Memory B cell (primary cell): ENCODE results near the gene GLIS1.

Experiments used
- ATAC-seq: fragments of 150-1000 bp; cut with Tn5 transposase; 2 replicates; pipeline ENCODE4 v1.10.0; 2021; ENCODE audit warnings: low read depth, mild to moderate bottlenecking, moderate library complexity
- DNase-seq, 2 donors: peaks; one replicate each; pipeline ENCODE4 v3.0.0; 2022; ENCODE audit warnings: low spot score in 2 of 2
- H3K27ac Mint-ChIP-seq: one replicate; pipeline ENCODE4 v1.8.0; 2022; ENCODE audit warnings: mild to moderate bottlenecking, moderate library complexity, mixed read lengths
- H3K27me3 Mint-ChIP-seq: one replicate; pipeline ENCODE4 v1.8.0; 2022; ENCODE audit warnings: mixed read lengths
- H3K36me3 Mint-ChIP-seq: one replicate; pipeline ENCODE4 v1.8.0; 2022; ENCODE audit warnings: mild to moderate bottlenecking, mixed read lengths
- H3K4me1 Mint-ChIP-seq: one replicate; pipeline ENCODE4 v1.8.0; 2022; ENCODE audit warnings: mixed read lengths
- H3K4me3 Mint-ChIP-seq: one replicate; pipeline ENCODE4 v1.8.0; 2022; ENCODE audit warnings: mild to moderate bottlenecking, moderate library complexity, mixed read lengths
- H3K9me3 Mint-ChIP-seq: one replicate; pipeline ENCODE4 v1.8.0; 2022; ENCODE audit warnings: mixed read lengths

GLIS1 gene

DNA sequence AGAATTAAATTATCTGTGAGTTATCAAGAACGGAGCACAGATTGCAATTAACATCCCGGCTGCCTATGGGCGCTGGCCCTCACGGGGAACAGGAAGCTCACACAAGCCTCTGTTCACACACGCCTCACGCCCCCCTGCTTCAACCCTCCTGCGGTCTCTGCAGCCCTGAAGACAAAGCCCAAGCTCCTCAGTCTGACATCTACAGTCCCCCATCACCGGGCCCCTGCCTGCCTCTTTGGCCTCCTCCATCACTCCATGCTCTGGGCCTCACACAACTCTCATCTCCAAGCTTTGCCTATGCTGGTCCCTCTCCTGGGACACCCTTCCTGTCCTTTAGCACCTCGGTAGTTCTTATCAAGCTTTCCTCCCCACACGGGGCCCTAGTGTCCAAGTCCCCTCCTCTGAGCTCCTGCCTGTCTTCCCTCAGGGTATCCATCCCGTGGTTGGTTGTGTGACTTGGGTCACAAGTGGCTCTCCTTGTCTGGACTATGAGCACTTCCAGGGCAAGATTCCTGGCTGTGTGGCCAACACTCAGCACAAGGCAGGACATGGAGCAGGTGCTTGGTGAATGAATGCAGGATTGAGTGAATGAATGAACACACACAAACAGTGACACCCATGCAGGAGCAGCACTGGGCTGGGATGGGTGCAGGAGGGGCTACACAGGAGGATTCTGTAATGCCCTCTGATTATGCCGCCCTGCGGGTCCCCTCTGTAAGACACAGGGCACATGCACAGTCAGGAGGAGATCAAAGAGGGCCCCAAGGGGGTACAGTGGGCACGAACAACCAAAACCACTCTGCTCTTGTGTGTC, 163.6 kb downstream of the GLIS1 start:
- Mint-ChIP-seq H3K27ac (no peak overlapping the region), H3K4me1 (peaks cover 6% of the 10 kb centered on the region), H3K4me3 (no peak overlapping the region), H3K27me3 (peaks cover 19% of the 10 kb centered on the region), H3K9me3 (no peaks in the 10 kb centered on the region), H3K36me3 (no peaks in the 10 kb centered on the region)
- ATAC-seq (no peak), DNase-seq (no peak)

DNA sequence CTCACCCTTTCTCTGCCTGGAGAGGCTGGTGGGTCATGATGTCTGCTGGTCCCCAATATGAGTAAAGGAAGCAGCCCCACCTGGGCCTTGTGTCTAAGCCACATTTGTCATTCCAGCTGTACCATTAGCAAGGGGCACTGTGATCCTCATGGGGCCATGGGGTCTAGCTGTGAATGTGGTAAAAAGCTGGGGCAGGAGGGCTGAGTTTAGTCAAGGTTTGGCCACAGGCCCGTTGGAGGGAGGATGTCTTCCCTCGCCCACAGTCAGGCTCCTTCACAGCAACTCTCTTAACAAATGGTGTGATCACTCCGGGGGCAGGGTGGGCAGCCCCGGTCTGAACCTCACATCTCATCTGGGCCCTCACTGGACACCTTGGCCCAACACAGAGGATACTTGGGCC, 164.3 kb downstream of the GLIS1 start:
- ATAC-seq (no peak), DNase-seq (no peak)
- H3K4me3 Mint-ChIP-seq: no peak overlapping the region
- H3K9me3 Mint-ChIP-seq: no peaks in the 10 kb centered on the region
- H3K27me3 Mint-ChIP-seq: peaks cover 19% of the 10 kb centered on the region
- H3K4me1 Mint-ChIP-seq: peaks cover 6% of the 10 kb centered on the region
- H3K27ac Mint-ChIP-seq: no peak overlapping the region
- H3K36me3 Mint-ChIP-seq: no peaks in the 10 kb centered on the region

DNA sequence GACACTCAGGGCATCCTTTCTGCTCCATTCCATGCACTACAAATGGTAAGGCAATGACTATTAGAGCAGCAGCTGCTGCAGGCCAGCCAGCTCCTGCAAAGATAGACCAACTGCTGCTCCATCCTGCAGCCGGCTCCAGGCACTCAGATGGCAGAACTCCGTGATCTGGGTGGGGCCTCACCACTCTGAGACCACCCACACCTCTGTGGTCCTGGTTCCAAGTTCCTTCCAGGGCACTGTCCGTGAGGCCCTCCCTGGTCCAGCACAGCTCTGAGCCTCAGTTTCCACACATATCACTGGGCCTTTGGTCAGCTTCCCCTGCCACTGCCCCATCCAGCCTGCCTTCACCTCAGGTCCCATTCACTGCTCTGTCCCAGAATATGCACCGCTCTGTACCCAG, 165.0 kb downstream of the GLIS1 start:
- Mint-ChIP-seq H3K4me1 (peaks cover 6% of the 10 kb centered on the region), H3K27ac (no peak overlapping the region), H3K36me3 (peaks cover under 1% of the 10 kb centered on the region)

DNA sequence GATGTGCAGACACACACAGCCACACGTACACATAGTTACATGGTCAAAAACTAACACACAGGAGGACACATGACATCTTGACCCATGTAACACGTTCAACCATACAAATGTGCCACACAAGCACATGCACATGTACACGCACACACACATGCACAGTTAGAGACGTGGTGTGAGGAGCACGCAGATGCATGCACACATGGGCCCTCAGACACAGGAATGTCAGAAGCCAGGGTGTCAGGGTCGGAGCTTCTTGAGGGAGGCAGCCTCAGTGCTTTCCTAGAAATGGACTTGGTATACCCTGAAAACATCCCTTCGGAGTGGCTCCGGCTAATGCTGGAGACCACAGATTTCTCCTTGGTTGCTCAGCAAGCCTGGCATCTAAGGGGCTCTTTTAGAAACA, 165.4 kb downstream of the GLIS1 start:
- no peak overlapping the region for H3K27ac Mint-ChIP-seq
- H3K27me3 Mint-ChIP-seq: peaks cover 26% of the 10 kb centered on the region
- peaks cover 6% of the 10 kb centered on the region for H3K4me1 Mint-ChIP-seq
- DNase-seq (no peak), ATAC-seq (no peak)
- peaks cover 2% of the 10 kb centered on the region for H3K9me3 Mint-ChIP-seq
- peaks cover 2% of the 10 kb centered on the region for H3K36me3 Mint-ChIP-seq
- H3K4me3 Mint-ChIP-seq: no peak overlapping the region

More for the DNA sequence above, 165.0 kb downstream of the GLIS1 start:
- ATAC-seq: no peak
- Mint-ChIP-seq H3K27me3 (peaks cover 22% of the 10 kb centered on the region), H3K4me3 (no peak overlapping the region), H3K9me3 (peaks cover under 1% of the 10 kb centered on the region)
- DNase-seq: no peak

DNA sequence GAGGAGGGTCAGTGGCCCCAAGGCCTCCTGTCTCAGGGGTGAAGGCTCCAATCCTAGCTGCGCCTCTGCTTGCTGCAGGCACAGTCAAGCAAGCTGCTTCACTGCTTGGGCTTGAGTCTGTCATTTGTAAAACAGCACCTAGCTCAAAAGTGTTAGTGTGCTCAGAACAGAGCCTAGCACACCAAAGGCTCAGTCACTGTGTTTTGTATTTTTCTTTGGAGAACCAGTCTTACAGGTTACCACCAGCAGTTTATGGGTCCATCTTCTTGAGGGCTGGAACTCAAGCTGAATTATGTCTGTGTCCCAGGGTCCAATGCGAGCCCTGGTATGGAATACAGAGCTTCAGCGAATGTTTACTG, 166.2 kb downstream of the GLIS1 start:
- H3K4me3 Mint-ChIP-seq: no peak overlapping the region
- no peak overlapping the region for H3K27ac Mint-ChIP-seq
- DNase-seq (no peak), ATAC-seq (no peak)
- H3K4me1 Mint-ChIP-seq: peaks cover 6% of the 10 kb centered on the region
- peaks cover 2% of the 10 kb centered on the region for H3K9me3 Mint-ChIP-seq
- H3K27me3 Mint-ChIP-seq: peaks cover 28% of the 10 kb centered on the region
- H3K36me3 Mint-ChIP-seq: peaks cover 2% of the 10 kb centered on the region

DNA sequence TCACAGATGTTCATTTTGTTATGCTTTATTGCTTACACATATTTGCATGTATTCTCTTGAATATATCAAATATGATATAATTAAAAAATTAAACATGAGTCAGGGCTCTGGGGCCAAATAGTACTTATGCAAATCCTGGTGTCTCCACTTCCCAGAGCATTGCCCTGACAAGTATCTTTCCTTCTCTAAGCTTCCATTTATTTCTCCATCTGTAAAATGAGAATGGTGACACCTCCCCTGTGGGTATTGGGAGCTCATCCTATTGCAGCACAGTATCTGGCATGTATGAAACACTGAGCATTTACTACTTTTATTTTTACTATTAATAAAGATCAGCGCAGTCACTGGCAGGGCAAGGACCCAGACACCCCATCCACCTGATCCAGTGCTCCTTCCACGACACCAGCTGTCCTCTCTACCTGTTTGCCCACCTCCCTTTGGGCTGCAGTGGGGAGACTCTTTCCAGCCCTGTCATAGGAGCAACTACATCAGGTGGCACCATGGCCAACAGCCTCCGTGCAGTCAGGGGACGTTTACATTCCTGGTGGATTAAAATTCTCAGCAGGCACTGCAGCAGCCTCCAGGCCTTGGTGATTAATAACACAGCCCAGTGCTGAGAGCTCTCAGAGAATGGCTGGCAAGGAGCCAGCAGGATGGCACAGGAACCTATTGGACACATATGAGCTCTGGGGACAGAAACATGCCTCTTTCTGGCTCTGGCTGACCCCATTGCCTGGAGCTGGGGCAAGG, 166.7 kb downstream of the GLIS1 start:
- H3K27me3 Mint-ChIP-seq: peaks cover 26% of the 10 kb centered on the region
- H3K9me3 Mint-ChIP-seq: peaks cover 3% of the 10 kb centered on the region
- no peak for ATAC-seq
- no peak for DNase-seq
- H3K27ac Mint-ChIP-seq: no peak overlapping the region
- H3K4me1 Mint-ChIP-seq: peaks cover 6% of the 10 kb centered on the region
- peaks cover 2% of the 10 kb centered on the region for H3K36me3 Mint-ChIP-seq
- no peak overlapping the region for H3K4me3 Mint-ChIP-seq

DNA sequence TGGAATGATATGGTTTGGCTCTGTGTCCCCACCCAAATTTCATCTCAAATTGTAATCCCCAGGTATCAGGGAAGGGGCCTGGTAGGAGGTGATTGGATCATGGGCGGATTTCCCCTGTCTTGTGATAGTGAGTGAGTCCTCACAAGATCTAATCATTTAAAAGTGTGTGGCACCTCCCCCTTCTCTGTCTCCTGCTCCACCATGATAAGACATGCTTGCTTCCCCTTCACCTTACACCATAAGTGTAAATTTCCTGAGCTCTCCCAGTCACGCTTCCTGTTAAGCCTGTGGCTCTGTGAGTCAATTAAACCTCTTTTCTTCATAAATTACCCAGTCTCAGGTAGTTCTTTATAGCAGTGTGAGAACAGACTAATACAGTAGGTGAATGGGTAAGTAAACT, 170.4 kb downstream of the GLIS1 start:
- H3K4me1 Mint-ChIP-seq: no peaks in the 10 kb centered on the region
- H3K36me3 Mint-ChIP-seq: peaks cover 7% of the 10 kb centered on the region
- ATAC-seq (no peak), DNase-seq (no peak)
- peaks cover 17% of the 10 kb centered on the region for H3K27me3 Mint-ChIP-seq
- no peak overlapping the region for H3K4me3 Mint-ChIP-seq
- peaks cover 9% of the 10 kb centered on the region for H3K9me3 Mint-ChIP-seq
- no peak overlapping the region for H3K27ac Mint-ChIP-seq

DNA sequence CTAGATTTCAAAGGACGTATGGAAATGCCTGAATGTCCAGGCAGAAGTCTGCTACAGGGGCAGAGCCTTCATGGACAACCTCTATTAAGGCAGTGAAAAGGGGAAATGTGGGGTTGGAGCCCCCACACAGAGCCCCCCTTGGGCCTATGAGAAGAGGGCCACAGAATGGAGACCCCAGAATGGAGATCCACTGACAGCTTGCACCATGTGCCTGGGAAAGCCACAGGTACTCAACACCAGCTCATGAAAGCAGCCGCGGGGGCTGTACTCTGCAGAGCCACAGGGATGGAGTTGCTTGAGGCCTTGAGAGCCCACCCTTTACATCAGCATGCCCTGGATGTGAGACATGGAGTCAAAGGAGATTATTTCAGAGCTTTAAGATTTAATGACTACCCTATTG, 171.1 kb downstream of the GLIS1 start:
- no peak for DNase-seq
- H3K4me3 Mint-ChIP-seq: no peak overlapping the region
- H3K36me3 Mint-ChIP-seq: peaks cover 7% of the 10 kb centered on the region
- no peak for ATAC-seq
- H3K27ac Mint-ChIP-seq: no peak overlapping the region
- H3K27me3 Mint-ChIP-seq: peaks cover 16% of the 10 kb centered on the region
- peaks cover 9% of the 10 kb centered on the region for H3K9me3 Mint-ChIP-seq
- no peaks in the 10 kb centered on the region for H3K4me1 Mint-ChIP-seq

DNA sequence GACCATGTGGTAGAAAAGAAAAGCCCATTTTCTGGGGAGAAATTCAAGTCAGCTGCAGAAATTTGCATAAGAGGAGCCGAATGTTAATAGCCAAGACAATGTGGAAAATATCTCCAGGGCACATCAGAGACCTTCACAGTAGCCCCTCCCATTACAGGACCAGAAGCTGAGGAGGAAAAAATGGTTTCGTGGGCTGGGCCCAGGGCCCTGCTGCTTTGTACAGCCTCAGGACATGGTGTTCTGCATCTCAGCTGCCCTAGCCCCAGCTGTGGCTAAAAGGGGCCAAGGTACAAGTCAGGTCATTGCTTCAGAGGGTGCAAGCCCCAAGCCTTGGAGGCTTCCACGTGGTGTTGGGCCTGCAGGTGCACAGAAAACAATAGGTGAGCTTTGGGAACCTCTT, 171.5 kb downstream of the GLIS1 start:
- DNase-seq: no peak
- no peak overlapping the region for H3K4me3 Mint-ChIP-seq
- peaks cover 9% of the 10 kb centered on the region for H3K9me3 Mint-ChIP-seq
- H3K36me3 Mint-ChIP-seq: peaks cover 7% of the 10 kb centered on the region
- H3K27me3 Mint-ChIP-seq: peaks cover 20% of the 10 kb centered on the region
- H3K4me1 Mint-ChIP-seq: peaks cover 2% of the 10 kb centered on the region
- no peak overlapping the region for H3K27ac Mint-ChIP-seq
- ATAC-seq: no peak

DNA sequence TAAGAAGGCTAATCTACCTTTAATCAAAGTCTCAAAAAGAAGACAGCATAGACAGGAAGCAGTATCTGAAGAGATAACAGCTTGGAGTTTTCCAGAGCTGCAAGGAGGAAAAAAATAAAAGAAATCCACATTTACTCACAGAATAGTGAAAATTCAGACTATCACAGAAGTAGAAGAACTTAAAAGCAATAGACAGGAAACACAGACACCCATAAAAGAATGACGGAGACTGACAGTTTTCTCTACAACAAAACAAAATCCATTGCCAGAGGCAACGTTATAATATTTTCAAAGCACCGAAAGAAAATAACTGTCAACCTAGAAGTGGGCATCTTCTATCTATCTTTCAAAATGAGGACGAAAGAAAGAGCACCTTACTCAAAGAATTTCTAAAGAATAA, 175.4 kb downstream of the GLIS1 start:
- DNase-seq: no peak
- Mint-ChIP-seq H3K27me3 (peaks cover 24% of the 10 kb centered on the region), H3K36me3 (peaks cover 6% of the 10 kb centered on the region), H3K9me3 (peaks cover 7% of the 10 kb centered on the region), H3K4me1 (peaks cover 3% of the 10 kb centered on the region), H3K4me3 (no peak overlapping the region), H3K27ac (no peak overlapping the region)
- ATAC-seq: no peak

DNA sequence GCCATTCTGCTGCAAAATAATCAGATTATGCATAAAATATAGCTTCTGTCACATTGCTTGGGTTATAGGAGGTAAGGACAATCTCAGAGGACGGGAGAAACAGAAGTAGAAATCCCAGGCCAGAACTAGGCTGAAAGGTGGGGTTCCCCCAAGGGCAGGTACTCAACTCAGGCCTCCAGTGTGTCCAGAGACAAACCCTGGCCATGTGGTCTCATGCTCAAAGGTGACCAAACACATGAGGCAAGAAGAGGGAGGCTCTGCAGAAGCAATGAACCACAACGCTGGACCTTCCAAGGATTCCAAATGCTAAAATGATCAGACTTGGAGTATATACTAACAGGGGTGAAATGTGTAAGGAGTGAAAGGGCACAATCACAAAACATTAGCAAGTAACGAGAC, 176.0 kb downstream of the GLIS1 start:
- peaks cover 7% of the 10 kb centered on the region for H3K9me3 Mint-ChIP-seq
- peaks cover 6% of the 10 kb centered on the region for H3K36me3 Mint-ChIP-seq
- H3K27me3 Mint-ChIP-seq: peaks cover 19% of the 10 kb centered on the region
- H3K4me3 Mint-ChIP-seq: no peak overlapping the region
- no peak for DNase-seq
- no peak for ATAC-seq
- H3K27ac Mint-ChIP-seq: no peak overlapping the region
- H3K4me1 Mint-ChIP-seq: peaks cover 3% of the 10 kb centered on the region

DNA sequence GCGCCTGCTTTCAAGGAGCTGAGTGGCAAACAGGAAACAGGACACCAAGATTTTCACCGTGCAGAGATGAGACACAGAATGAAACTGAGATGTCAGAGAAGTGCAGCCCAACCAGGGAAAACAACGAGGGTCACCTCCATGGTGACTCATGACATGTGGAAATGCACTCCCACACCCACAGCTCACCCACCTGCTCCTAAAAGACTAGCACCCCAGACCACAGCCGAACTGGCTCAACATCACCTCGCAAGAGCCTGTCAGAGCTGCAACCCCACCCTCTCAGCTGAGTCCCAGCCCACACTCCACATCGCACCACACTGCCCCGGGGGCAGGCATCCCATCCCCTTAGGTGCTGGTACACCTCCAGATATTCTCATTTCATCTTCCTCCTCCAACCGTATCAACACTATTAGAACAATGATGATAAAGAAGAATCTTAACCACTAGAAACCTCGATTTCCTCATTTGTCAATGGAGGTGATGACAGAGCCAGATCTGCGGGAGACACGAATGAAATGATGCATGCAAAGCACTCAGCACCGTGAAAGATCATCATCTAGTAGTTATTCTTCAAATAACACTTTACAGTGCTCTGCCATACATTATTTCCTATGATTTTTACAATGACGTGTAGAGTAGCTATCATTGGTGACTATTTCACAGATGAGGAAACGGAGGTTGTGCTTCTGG, 176.5 kb downstream of the GLIS1 start:
- H3K27ac Mint-ChIP-seq: no peak overlapping the region
- no peak for ATAC-seq
- no peak overlapping the region for H3K4me3 Mint-ChIP-seq
- peaks cover 7% of the 10 kb centered on the region for H3K9me3 Mint-ChIP-seq
- peaks cover 6% of the 10 kb centered on the region for H3K36me3 Mint-ChIP-seq
- H3K4me1 Mint-ChIP-seq: peaks cover 3% of the 10 kb centered on the region
- DNase-seq: no peak
- peaks cover 19% of the 10 kb centered on the region for H3K27me3 Mint-ChIP-seq

DNA sequence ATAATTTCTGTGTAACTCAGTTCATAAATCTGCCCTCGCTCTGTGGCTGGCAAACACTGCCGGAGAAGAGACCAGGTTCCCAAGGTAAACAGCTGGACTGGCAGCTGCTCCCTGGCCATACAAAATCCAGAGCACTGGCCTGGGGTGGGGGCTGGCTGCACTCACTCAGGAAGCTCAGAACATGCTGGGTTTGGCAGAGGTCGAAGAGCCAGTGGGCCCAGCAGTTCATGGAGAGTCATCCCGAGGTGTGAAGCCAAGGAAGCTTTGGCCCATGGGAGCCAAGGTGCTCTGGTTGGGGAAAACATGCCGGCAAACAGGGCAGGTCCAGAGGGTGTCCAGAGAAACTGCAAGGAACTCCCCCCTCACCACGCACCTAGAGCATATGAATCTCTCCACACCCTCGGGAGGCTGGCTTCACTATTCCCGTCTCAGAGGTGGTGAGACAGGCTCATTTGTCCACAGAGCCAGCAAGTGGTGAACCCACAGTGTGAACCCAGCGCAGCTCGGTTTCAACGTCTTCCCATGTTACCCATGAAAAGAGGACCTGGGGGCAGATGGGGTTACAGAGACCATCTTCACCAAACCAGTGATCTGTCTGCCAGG, 177.4 kb downstream of the GLIS1 start:
- Mint-ChIP-seq H3K4me3 (no peak overlapping the region), H3K36me3 (no peaks in the 10 kb centered on the region), H3K27ac (no peak overlapping the region), H3K4me1 (peaks cover 3% of the 10 kb centered on the region), H3K9me3 (peaks cover under 1% of the 10 kb centered on the region), H3K27me3 (peaks cover 19% of the 10 kb centered on the region)
- no peak for ATAC-seq
- no peak for DNase-seq
